ENCODE results near the gene MRPS21. TPM values are rescaled to one million over a fixed set of nuclear protein-coding genes. Genes with fewer than 3 reads are reported as not detected.
"Not testable (repeated sequence)": the region's sequence is repeated elsewhere in the genome, so short reads cannot be mapped to it uniquely, and the experiment has no call there.

The MRPS21 gene
- polyA plus RNA-seq, 2 of the 4 experiments (the other 2 are of a cell fraction): 95.7 to 113 TPM

- ATAC-seq: no peak
Measured at GRCh38 chr1:150302902-150303301, 9.2 kb downstream of the MRPS21 start.

GRCh38 chr1:150308585-150308984, 14.9 kb downstream of the MRPS21 start:
- H3K9me3 ChIP-seq; POLR2A ChIA-PET; FAIRE-seq; H3K27ac ChIP-seq; H3K4me2 ChIP-seq; ATAC-seq; H3K4me3 ChIP-seq; DNase-seq (ENCODE audit: low read depth in 1 of 2, low spot score in 1 of 2); H3K4me1 ChIP-seq; CTCF ChIA-PET: not testable (repeated sequence)
- WGBS (ENCODE audit: missing lambda C conversion rate): 93% methylated on average over 9 of the region's 9 CpGs
- TF ChIP-seq JUN (IDR thresholded peaks at IDR 0.05): 0 out of 5 replicates have a peak, but pooled peaks of 1 of the 2 experiments have one; percentile 19

More at GRCh38 chr1:150302902-150303301, 9.2 kb downstream of the MRPS21 start:
- H3K4me2 ChIP-seq: no peak overlapping the region
- H3K9me3 ChIP-seq: no peaks in the 10 kb centered on the region
- ChIA-PET POLR2A (no interaction called here), CTCF (interaction anchor here (0.8 to 2.4 kb wide), 3 partner anchors 23 to 77 kb away, joined by 3 to 6 read pairs (median 3); no protein-coding TSS in a partner anchor)
- H3K4me1 ChIP-seq: no peaks in the 10 kb centered on the region
- FAIRE-seq (no peak), DNase-seq (ENCODE audit: low read depth in 1 of 2, low spot score in 1 of 2) (no peak)
- 74% methylated on average over 2 of the region's 2 CpGs for WGBS (ENCODE audit: missing lambda C conversion rate)
- TF ChIP-seq HOXB13 (CRISPR knock-in tag; IDR thresholded peaks at IDR 0.05; ENCODE audit: low read depth): no peak
- TF ChIP-seq HEYL (CRISPR knock-in tag; IDR thresholded peaks at IDR 0.05): no peak
- no peak for TF ChIP-seq MAX (IDR thresholded peaks at IDR 0.05)
- TF ChIP-seq RARB (CRISPR knock-in tag; IDR thresholded peaks at IDR 0.05): no peak
- TF ChIP-seq EP300 (IDR thresholded peaks at IDR 0.05): no peak
- TF ChIP-seq RCOR1 (IDR thresholded peaks at IDR 0.05; ENCODE audit: low read depth, low read length): no peak
- TF ChIP-seq CHD4 (IDR thresholded peaks at IDR 0.05; ENCODE audit: borderline replicate concordance): no peak
- no peak for TF ChIP-seq BHLHE40 (IDR thresholded peaks at IDR 0.05; ENCODE audit: low read depth, low read length)
- TF ChIP-seq CBX2 (IDR thresholded peaks at IDR 0.05; ENCODE audit: borderline replicate concordance, low read depth): no peak
- no peak for TF ChIP-seq PHF8 (IDR thresholded peaks at IDR 0.05; ENCODE audit: borderline replicate concordance, low read depth)
- no peak for TF ChIP-seq TFCP2L1 (CRISPR knock-in tag; IDR thresholded peaks at IDR 0.05)
- TF ChIP-seq E2F6 (IDR thresholded peaks at IDR 0.05; ENCODE audit: borderline replicate concordance, low read depth): no peak
- TF ChIP-seq NFE2L2 (conservative IDR thresholded peaks at IDR 0.05; ENCODE audit: low read length): no peak
- TF ChIP-seq MAFK (IDR thresholded peaks at IDR 0.05; ENCODE audit: partially characterized antibody): no peak
- no peak for TF ChIP-seq HOXB5 (CRISPR knock-in tag; IDR thresholded peaks at IDR 0.05)
- TF ChIP-seq MAZ (IDR thresholded peaks at IDR 0.05; ENCODE audit: borderline replicate concordance, low read depth, low read length): no peak
- no peak for TF ChIP-seq ZNF302 (CRISPR knock-in tag; IDR thresholded peaks at IDR 0.05)
- no peak for TF ChIP-seq NR3C1 (IDR thresholded peaks at IDR 0.05)
- TF ChIP-seq ESRRA (IDR thresholded peaks at IDR 0.05; ENCODE audit: borderline replicate concordance, low read length): no peak
- H3K27ac ChIP-seq: no peak overlapping the region
- no peak overlapping the region for H3K4me3 ChIP-seq

- Histone ChIP-seq H3K27ac (no peak overlapping the region), H3K4me2 (no peak overlapping the region), H3K9me3 (no peaks in the 10 kb centered on the region), H3K4me1 (no peaks in the 10 kb centered on the region), H3K4me3 (no peak overlapping the region)
- no peak for ATAC-seq
- no peak for DNase-seq (ENCODE audit: low read depth in 1 of 2, low spot score in 1 of 2)
- ChIA-PET CTCF (no interaction called here), POLR2A (no interaction called here)
- WGBS (ENCODE audit: missing lambda C conversion rate): 89% methylated on average over 10 of the region's 10 CpGs
- FAIRE-seq: no peak
- no peak for TF ChIP-seq BCL3 (IDR thresholded peaks at IDR 0.05)
- TF ChIP-seq NFE2L2 (conservative IDR thresholded peaks at IDR 0.05; ENCODE audit: low read length): no peak
- TF ChIP-seq FOSB (CRISPR knock-in tag; IDR thresholded peaks at IDR 0.05): no peak
- no peak for TF ChIP-seq EP300 (IDR thresholded peaks at IDR 0.05)
- no peak for TF ChIP-seq MAFK (IDR thresholded peaks at IDR 0.05; ENCODE audit: partially characterized antibody)
- TF ChIP-seq CBX2 (IDR thresholded peaks at IDR 0.05; ENCODE audit: borderline replicate concordance, low read depth): no peak
- TF ChIP-seq CTCF (IDR thresholded peaks at IDR 0.05): no peak
- no peak for TF ChIP-seq CHD4 (IDR thresholded peaks at IDR 0.05; ENCODE audit: borderline replicate concordance)
- no peak for TF ChIP-seq PHF8 (IDR thresholded peaks at IDR 0.05; ENCODE audit: borderline replicate concordance, low read depth)
- no peak for TF ChIP-seq CBX8 (IDR thresholded peaks at IDR 0.05)
- TF ChIP-seq REST (IDR thresholded peaks at IDR 0.05): no peak
- TF ChIP-seq JUN (IDR thresholded peaks at IDR 0.05): no peak
- no peak for TF ChIP-seq HES2 (IDR thresholded peaks at IDR 0.05)
Measured at GRCh38 chr1:150309758-150310508, 16.3 kb downstream of the MRPS21 start.

Measured in A549 (cell line).